ENCODE results near the gene ANKRD40. TPM values are rescaled to one million over a fixed set of nuclear protein-coding genes. Genes with fewer than 3 reads are reported as not detected.
A peak's percentile ranks its signal among the peaks of the same experiment; 100 is the strongest.

The ANKRD40 gene
- total RNA-seq, 1 experiment from 2014 or later: 41.2 TPM

DNA sequence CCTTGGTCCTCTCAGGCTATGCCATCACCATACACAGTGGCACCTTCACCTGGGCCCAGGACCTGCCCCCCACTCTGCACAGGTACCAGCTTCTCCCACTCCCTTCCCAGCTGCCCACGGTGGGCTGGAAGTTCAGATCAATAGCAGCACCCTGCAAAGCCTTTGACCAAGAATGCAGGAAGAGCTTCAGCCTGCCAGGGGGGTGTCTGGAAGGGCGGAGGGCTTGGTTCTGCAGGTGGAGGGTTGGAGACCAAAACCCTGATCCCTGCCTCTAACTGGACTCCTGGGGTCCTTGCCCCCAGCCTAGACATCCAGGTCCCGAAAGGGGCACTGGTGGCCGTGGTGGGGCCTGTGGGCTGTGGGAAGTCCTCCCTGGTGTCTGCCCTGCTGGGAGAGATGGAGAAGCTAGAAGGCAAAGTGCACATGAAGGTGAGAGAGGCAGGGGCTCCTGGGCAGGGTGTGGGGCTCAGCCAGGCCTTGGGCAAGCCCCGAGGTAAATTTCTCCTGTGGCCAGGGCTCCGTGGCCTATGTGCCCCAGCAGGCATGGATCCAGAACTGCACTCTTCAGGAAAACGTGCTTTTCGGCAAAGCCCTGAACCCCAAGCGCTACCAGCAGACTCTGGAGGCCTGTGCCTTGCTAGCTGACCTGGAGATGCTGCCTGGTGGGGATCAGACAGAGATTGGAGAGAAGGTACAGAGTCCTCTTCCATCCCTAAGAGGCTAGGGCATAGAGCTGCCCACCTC, 38.7 kb downstream of the ANKRD40 start:
- DNase-seq (ENCODE audit: low read depth): no peak

DNA sequence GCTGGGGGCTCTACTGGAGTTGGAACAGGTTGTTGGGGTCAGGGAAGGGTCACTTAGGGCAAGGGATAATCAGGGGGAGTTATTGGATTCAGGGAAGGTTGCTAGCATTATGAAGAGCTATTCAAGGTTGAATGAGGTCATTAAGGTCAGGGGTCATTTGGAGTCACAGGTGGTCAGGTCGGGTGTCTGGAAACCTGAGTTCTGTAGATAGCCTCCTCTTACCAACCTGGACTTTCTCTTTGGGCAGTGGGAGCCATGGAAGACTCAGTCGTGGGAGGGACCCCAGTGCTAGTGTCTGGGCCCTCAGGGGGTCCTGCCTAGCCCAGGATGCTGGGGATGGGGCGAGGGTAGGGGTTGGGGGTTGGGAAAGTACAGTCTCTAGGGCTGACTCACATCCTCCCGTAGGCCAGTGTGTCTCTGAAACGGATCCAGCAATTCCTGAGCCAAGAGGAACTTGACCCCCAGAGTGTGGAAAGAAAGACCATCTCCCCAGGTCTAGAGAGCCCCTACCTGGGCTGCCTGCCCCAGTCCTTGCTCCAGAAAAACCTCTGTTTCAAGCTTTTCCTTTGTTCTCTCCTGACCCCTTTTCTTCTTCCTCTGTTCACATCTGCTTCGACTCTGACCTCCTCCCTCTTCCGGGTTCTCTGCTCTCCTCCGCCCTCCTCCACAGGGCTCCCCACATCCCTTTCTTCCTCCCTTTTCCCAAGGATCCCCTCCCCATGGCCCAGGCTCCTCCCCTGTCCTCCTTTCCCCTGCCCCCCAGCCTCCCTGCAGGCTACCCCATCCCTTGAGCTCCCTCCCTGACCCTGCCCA, 39.5 kb downstream of the ANKRD40 start:
- peak; percentile 68 for DNase-seq (ENCODE audit: low read depth)

DNA sequence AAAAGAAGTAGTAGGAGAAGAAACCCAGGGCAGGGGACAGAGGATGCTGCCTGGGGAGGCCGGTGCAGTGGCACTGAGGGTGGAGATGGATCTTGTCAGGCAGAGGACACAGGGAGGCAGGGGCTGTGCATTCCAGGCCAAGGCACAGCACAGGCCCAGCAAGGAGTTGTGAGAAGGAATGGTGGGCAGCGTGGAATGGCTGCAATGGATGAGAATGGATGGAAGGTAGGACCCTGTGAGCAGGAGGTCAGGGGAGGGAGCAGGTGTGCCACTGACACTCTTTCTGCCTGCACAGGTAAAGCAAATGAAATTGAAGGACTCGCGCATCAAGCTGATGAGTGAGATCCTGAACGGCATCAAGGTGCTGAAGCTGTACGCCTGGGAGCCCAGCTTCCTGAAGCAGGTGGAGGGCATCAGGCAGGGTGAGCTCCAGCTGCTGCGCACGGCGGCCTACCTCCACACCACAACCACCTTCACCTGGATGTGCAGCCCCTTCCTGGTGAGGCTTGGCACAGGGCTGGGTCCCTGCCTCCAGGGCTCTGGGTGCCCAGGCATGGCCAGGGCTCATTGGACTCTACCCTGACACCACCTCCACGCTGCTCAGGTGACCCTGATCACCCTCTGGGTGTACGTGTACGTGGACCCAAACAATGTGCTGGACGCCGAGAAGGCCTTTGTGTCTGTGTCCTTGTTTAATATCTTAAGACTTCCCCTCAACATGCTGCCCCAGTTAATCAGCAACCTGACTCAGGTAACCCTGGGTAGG, 40.3 kb downstream of the ANKRD40 start:
- no peak for DNase-seq (ENCODE audit: low read depth)

DNA sequence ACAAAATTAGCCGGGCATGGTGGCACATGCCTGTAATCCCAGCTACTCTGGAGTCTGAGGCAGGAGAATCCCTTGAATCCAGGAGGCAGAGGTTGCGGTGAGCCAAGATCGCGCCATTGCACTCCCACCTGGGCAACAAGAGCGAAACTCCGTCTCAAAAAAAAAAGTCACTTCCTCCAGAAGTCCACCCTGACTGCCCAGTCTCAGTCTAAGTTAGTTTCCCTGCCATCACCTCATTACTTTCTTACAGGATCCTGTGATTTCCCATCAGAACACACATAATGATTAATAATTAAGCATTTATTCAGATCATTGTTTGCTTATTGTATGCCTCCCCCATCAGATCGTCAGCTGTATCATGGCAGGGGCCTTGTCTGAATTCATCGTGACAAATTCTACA, 41.4 kb downstream of the ANKRD40 start:
- DNase-seq (ENCODE audit: low read depth): no peak

DNA sequence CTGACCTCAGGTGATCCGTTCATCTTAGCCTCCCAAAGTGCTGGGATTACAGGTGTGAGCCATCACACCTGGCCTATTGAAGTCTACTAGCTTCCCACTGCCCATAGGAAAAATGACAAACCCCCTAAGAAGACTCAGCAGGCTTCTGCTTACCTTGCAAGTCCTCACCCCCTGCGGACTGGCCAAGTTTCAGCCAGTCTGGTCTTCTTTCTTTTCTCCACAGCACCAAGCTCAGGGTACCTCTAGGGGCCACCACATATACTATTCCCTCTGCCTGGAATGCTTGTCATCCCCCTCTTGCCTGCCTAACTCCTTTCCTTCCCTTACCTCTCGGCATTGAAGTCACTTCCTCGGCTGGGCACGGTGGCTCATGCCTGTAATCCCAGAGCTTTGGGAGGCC, 41.9 kb downstream of the ANKRD40 start:
- DNase-seq (ENCODE audit: low read depth): no peak

DNA sequence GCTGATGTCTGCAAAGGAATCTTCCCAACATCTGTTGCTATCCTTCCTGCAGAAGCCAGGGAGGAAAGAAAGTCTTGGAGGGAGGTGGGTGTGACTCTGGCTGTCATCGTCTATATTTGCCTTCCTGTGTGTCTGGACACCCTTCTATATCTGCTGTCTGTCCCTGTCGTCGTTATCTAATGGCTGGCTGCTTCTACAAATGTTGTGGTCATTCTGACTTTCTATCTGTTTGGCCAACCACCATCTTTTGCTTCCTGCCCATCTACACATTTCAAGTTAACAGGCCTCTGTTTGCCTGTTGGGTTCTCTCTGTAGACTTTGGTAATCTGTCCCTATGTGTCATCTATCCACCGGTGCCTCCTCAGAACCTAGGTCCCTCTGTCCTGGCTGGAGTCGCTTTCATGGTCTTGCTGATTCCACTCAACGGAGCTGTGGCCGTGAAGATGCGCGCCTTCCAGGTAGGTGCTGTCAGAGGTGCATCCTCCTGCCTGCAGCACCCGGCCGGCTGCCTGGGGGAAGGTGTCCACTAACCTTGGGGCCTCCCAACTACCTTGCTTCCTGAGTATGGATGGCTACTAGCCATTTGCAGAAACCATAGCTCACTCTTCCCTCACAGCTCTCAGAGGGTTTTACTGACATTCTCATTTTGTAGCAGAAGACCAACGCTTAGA, 42.8 kb downstream of the ANKRD40 start:
- DNase-seq (ENCODE audit: low read depth): no peak

DNA sequence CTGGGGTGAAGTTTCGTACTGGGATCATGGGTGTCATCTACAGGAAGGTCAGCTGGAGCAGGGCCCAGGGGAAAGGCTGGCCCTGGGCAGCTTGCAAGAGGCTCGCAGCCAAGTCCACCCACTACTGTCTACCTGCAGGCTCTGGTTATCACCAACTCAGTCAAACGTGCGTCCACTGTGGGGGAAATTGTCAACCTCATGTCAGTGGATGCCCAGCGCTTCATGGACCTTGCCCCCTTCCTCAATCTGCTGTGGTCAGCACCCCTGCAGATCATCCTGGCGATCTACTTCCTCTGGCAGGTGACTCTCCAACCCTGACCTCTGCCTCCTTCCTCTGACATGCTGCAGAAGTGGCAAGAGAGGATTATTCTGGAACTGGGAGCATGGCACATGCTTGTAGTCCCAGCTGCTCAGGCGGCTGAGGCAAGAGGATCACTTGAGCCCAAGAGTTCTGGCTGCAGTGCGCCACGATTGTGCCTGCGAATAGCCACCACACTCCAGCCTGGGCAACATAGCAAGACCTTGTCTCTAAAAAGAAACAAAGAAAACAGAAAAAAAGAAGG, 43.8 kb downstream of the ANKRD40 start:
- DNase-seq (ENCODE audit: low read depth): no peak

DNA sequence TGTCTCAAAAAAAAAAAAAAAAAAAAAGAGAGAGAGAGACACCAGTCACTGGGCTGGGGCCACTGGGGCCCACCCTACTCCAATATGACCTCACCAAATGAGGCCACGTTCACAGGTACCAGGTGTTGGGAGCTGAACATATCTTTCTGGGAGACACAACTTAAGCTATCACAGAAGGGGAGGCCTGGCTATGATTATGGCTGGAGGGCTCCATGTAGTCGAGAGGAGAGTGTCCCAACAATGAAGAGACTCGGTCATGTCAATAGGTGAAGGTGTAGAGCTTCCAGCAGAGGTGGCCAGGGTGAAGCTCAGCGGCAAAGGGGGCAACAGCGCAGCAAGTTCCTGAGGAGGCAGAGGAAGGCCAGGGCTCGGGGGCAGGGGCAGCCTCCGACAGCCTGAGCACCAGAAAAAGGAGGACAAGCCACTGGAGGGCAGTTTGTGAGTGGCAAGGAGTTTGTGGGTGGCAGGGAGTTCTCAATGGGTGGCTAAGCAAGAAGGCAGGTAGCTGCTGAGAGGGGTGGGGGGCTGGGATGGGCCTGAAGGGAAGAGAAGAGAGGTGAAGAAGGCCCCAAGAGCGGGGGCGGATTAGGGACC, 45.0 kb downstream of the ANKRD40 start:
- DNase-seq (ENCODE audit: low read depth): no peak

DNA sequence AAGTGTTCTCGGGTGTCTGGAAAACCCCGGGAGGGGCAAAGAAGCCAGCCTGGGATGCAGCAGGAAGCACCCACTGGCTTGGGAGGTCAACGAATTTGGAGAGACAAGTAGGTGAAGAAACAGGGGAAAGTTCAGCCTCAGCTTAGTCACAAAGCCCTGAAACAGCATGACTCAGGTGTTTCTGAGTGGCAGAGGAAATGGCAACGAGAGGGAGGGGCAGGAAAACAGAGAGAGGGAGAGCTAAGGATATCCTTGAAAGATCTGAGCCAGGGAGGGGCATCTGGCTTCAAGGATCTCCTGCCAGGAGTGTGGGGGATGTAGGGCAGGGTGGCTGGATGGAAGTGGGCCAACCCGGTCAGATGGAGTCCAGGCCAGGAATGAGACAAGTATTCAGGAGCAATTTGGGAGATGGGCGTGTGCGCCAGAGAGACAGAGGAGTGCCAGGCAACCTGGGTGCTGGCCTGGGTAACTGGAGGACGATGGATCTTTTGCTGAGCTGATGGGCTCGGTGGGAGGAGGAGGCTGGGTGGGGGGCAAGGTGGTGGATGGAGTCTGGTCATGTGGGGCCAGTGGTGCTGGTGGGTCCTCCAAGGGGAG, 45.8 kb downstream of the ANKRD40 start:
- peak; percentile 97 for DNase-seq (ENCODE audit: low read depth)

DNA sequence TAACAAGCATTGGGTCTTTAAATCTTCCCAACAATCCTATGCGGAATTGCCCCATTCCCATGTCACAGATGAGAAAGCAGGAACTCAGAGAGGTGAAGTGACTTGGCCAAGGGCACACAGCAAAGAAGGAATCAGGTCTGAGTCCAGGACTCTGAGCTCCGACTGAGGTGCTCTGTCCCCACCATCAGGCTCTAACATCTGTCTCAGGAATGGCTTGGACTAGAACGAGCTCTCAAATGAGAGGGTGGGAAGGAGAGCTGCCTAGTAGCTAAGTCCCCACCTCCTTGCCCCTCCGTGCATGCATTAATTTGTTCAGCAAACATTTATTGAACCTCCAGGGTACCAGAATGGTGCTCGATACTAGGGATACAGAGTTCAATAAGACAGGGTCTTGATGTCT, 46.4 kb downstream of the ANKRD40 start:
- DNase-seq (ENCODE audit: low read depth): no peak

DNA sequence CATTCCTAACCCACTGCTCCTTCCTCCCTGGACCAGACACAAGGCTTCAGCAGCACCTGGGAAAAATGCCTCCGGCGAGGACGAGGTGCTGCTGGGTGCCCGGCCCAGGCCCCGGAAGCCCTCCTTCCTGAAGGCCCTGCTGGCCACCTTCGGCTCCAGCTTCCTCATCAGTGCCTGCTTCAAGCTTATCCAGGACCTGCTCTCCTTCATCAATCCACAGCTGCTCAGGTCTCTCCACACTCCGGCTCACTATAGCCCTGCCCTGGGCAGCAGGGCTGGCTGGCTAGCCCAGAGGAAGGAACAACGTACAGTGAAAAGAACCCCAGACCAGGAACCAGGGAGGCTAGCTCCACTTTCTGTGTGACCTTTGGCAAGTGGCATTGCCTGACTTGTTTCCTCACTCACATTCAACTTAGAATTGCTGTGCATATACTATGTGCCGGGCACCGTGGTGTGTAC, 46.8 kb downstream of the ANKRD40 start:
- no peak for DNase-seq (ENCODE audit: low read depth)

DNA sequence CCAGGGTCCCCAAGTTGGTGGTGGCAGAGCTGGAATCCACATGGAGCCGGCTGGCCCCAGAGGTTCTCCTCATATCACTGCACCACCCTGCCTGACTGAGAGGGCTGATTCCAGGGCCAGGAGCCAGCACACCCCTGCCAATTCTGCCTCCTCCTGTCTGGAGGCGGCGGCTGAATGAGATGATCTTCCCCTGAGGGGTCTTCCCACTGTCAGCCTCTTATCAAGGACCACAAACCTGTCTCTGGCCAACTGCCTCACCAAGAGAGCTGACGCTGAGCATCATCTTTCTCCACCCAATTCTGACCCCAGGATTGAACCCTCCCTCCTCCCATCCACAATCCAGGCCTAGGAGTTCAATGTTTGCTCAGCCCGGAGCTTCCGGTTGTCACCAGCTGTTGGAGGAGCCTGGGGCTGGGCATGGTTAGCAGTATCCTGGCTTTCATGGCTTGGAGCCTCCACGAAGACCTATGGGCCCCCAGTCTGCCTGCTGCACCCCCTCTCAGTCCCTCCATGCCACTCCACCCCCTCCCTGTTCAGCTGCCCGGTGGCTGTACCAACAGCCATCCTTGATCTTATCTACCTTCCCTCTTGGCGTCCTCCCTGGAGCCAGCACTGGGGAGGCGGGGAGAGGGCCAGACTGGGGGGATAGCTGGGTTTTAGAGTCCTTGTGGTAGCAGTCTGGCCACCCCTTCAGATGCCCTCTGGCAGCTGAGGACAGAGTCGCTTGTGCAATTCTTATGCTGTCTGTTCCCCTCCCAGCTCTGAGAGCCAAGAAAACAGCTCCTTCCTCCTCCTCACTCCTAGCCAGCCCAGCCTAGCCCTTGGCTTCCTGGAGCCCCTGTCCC, 47.5 kb downstream of the ANKRD40 start:
- peak; percentile 88 for DNase-seq (ENCODE audit: low read depth)

DNA sequence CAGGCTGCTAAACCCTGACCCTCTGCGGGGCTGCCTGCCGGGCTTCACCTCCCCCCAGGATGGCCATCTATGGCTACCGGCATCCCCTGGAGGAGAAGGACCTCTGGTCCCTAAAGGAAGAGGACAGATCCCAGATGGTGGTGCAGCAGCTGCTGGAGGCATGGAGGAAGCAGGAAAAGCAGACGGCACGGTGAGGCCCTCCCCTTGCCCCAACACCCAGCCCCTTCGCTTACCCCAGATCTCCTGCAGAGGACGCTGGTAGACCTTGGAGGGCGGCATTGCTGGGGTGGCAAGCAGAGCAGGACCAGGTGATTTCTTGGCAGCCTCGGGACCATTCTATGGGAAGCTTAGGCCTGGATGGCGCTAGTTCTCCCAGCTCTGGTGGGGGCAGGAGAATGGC, 48.5 kb downstream of the ANKRD40 start:
- DNase-seq (ENCODE audit: low read depth): no peak

DNA sequence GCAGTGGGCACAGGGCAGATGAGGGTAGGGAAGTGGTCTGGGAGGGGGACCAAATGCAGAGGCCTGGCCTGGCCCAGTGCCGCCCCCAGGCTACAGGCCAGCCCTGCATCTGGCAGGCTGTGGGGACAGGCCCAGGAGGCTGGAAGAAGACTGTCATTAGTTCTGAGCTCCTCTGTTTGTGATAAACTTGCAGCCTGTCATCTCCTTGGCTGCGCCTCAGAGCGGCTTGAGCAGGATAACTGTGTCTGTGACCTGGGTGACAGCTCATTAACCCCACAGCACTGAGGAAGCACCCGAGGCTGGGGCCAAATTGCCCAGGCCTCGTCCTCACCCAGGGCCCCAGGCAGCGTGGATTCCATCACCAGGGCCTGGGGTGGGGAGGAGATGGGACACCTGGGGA, 49.1 kb downstream of the ANKRD40 start:
- DNase-seq (ENCODE audit: low read depth): no peak

DNA sequence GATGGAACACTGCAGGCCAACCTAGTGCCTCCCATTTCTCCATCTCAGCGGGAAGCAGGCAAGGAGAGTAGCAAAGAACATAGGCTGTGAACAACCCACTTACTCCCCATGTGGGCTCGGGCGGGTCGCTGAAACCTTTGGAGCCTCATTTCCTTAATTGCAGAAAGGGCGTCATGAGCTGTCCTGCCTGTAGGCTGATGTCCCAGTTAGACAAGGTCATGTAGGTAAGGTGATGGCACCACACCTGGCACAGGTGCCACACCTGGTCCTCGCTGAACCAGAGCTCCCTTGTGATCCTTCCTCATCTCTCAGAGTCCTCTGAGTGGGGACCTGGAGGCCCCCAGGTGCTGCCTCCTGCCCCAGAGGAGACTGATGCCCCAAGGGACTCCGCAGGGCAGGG, 50.1 kb downstream of the ANKRD40 start:
- no peak for DNase-seq (ENCODE audit: low read depth)

DNA sequence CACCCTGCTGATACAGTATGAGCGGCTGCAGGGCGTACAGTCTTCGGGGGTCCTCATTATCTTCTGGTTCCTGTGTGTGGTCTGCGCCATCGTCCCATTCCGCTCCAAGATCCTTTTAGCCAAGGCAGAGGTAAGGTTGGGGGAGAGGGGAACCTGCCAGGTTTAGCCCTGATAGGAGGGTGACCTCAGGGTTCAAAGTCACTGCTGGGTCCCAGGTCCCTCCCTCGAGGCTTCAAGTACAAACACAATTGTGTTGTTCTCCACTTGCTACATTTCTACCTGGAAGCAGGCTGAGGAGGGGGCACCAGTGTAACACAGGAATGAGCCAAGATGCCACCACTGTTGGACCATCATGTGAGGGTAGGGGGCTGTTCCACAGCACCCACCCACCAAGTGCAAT, 50.7 kb downstream of the ANKRD40 start:
- no peak for DNase-seq (ENCODE audit: low read depth)

DNA sequence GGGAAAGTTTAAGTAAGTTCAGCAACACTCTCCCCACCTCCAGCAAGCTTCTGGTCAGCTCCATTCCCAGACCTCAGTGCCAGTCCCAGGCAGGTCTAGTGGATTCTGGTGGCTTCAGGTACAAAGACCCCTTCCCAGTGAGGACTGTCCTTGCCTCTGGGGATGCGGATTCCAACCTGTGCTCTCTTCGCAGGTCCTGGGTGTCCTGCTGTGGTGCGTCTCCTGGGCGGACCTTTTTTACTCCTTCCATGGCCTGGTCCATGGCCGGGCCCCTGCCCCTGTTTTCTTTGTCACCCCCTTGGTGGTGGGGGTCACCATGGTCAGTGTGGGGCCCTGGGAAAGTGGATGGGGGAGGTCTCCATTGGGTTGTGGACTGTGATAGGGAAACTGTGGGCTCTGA, 51.2 kb downstream of the ANKRD40 start:
- no peak for DNase-seq (ENCODE audit: low read depth)

DNA sequence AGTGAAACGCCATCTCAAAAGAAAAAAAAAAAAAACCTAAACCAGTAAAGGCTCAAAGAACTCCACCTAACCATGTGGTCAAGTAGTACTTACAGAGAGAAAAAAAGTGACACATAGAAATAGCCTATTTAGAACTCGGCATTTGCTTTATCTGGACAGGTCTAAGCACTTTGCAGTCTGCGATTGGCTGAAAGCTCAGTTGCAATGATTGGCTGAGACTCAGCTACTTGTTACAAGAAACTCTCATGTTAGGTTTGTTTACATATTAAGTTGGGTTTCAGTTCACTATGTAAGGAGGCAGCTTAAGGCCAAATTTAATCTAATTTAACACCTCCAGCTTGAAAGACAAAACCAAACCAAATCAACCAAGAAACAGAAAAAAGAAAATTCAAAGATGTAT, 54.0 kb downstream of the ANKRD40 start:
- no peak for DNase-seq (ENCODE audit: low read depth)

DNA sequence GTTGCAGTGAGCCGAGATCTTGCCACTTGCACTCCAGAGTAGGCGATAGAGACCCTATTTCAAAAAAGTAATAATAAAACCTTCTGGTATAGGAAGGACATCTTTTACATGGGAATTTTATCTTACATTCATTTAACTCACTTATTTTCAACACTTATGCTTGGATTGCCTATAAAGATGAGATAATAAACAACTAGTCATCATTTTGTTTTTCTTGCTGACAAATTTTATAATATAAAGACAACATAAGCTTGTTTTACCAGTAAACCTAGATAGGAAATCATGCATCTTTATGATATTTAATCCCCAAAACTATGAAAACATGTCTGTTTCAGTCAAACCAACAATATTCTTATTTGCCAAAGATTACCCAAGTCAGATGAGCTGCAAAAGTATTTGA, 56.1 kb downstream of the ANKRD40 start:
- DNase-seq (ENCODE audit: low read depth): no peak

All from M059J (cell line).